Activated CD8-positive, alpha-beta memory T cell treated with anti-CD3 and anti-CD28 coated beads for 24 hours (primary cell): Measurements from ENCODE around the gene FBH1.
"Not testable (repeated sequence)": the region's sequence is repeated elsewhere in the genome, so short reads cannot be mapped to it uniquely, and the experiment has no call there.

Source experiments
- DNase-seq: peaks from one replicate; pipeline ENCODE4 v3.0.0-alpha.2; 2020

FBH1 gene

DNA sequence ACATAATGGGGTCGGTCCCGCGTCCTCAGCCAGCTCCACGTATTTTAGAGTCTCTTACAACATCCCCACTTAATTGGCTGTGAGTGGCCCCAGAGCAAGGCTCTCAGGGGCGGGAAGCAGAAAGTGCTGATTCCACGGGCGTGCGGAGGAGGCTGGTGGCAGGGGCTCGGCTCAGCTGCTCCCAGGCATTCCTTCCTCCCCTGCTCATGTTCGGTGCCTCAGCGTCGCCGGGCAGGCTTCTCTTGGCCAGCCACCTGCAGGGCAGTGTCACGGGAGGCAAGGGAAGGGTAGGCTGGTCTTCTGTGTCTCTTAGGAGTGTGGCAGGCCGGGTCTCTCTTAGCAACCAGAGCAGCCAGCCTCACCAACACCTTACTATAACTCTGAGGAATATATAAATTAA is 53.5 kb downstream of the FBH1 start:
- DNase-seq, result no peak

- no peak for DNase-seq
These were observed 54.5 kb downstream of the FBH1 start for GRCh38 chr10:5944389-5945189.

GRCh38 chr10:5945190-5945509 is 55.1 kb downstream of the FBH1 start:
- no peak for DNase-seq

DNA sequence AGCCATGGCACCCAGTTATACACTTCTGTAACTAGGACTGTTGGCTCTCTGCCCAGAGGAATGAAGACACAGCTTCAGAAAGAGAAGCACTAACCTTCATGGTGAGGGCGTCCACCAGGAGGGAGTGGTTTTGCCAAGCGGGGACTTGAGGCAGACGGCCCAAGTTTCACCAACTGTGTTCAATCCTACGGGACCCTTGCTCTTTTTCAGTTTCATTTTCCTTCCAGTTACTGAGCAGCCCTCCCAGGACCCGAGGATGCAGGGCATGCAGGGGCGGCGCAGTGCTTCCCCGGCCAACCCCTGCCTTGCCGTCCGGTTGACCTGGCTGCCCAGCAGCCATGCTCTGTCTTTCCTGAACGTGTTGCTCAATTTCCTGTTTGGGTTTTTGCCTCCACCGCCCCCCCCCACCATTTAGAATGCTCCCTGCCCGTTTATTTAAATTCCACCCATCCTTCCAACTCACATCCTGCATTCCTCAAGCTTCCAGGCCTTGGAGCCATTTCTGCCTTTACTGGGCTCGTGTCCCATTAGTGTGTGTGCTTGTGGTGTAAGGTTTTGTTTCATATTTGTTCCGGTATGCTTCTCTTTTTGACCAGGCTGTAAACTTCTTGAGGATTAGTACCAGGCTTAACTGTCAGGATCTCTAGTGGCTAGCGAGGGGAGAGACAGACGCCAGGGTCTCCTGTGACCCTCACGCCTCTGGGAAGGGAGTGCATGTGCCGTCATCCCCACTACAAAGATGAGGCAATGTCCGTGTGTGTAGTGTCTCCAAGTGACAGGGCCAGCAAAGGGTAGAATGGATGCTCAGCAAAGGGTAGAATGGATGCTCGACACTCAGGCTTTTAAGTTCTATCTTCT is 55.7 kb downstream of the FBH1 start:
- DNase-seq, result no peak

- not testable (repeated sequence) for DNase-seq
These were observed 56.4 kb downstream of the FBH1 start for GRCh38 chr10:5946419-5946775.

DNA sequence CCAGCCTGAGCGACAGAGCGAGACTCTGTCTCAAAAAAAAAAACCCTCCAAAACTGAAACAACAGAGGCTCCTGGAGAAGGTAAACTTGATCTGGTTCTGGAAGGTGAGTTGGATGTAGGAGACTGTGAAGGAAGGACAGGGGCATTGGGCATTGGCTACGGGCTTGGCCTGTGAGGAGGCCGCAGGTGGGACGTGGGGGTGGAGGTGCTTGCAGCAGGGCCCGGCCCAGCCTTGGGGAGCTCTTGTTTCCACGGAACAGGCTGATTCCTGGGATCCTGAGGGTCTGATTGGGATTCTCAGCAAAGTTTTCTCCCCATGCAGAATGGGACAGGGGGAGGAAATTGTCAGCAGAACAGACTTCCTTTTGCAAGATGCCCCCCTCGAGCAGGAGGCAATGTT is 56.7 kb downstream of the FBH1 start:
- DNase-seq, result no peak

- no peak for DNase-seq
These were observed 57.6 kb downstream of the FBH1 start for GRCh38 chr10:5947471-5948207.

DNA sequence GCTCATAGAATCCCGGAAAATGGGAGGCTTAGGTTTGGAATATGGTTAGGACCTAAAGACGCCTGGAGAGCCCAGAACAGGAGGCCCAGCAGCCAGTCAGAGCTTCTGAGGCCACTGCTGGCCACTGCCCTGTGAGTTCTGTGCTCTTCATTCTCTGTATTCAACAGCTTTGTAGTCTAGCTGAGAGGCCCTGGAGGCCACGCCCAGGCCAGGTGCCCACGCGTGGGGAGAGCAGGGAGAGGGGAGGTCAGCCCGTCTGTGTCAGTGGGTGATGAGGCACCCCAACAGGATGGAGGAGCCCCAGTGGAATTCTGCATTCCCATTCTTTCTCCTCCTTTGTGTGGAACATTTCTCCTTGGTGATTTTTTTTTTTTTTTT is 58.2 kb downstream of the FBH1 start:
- no peak for DNase-seq

- DNase-seq, result no peak
These were observed 59.1 kb downstream of the FBH1 start for GRCh38 chr10:5949009-5949759.

DNA sequence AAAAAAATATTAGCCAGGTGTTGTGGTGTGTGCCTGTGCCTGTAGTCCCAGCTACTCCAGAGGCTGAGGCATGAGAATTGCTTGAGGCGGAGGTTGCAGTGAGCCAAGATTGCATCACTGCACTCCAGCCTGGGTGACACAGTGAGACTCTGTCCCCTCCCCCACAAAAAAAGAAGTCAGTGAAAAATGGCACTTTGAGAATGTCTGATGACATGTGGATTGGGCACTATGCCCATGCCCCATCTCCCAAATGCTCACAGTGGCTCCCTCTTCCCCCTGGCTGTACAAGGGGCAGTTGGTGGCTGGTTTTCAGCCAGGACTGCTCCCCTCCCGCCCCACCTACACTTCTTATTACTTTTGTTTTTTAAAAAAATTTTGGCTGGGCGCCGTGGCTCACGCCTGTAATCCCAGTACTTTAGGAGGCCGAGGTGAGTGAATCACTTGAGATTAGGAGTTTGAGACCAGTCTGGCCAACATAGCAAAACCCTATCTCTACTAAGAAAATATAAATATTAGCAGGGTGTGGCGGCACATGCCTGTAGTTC is 61.2 kb downstream of the FBH1 start:
- DNase-seq, result no peak

DNA sequence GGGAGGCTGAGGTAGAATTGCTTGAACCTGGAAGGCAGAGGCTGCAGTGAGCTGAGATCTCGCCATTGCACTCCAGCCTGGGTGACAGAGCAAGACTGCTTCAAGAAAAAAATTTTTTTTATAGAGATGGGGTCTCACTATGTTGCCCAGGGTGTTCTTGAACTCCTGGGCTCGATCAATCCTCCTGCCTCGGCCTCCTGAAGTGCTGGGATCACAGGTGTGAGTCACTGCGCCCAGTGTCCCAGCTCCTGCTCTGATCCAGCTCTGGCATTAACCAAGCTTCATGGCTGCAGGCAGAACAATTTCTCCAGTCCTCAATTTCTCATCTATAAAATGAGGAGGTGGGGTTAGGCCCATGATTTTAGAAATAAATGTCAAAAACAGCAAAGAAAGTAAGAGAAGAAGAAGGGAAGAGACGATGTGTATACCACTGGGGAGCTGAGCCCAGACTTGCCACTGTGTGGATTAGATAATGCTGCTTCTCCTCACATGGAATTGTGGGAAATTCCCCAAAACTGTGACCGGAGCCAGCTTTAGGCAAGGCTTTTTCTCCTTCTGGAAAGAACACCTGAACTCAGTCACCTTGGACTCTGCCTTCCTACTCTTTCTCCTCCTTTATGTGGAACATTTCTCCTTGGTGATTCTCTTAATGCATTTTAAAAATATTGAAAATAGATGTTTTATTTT is 61.8 kb downstream of the FBH1 start:
- DNase-seq, result no peak

GRCh38 chr10:5952731-5953385 is 62.8 kb downstream of the FBH1 start:
- no peak for DNase-seq

GRCh38 chr10:5953676-5954075 is 63.6 kb downstream of the FBH1 start:
- no peak for DNase-seq

- no peak for DNase-seq
These were observed 66.3 kb downstream of the FBH1 start for GRCh38 chr10:5956146-5956936.

DNA sequence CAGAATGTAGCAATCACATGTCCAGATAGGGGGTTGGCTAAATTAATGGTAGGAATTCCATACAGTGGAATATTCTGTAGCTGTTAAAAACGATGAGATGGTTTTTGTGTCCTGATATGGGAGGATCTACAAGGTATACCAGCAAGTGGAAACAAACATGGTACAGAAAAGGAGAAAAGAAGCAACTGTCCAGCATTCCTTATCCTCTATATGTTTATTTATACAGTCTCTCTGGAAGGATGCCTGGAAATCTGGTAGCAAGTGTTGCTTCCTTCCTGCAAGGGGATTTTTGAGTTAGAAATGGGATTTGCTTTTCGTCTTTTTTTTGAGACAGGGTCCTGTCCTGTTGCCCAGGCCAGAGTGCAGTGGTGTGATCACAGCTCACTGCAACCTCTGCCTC is 68.0 kb downstream of the FBH1 start:
- DNase-seq, result no peak

DNA sequence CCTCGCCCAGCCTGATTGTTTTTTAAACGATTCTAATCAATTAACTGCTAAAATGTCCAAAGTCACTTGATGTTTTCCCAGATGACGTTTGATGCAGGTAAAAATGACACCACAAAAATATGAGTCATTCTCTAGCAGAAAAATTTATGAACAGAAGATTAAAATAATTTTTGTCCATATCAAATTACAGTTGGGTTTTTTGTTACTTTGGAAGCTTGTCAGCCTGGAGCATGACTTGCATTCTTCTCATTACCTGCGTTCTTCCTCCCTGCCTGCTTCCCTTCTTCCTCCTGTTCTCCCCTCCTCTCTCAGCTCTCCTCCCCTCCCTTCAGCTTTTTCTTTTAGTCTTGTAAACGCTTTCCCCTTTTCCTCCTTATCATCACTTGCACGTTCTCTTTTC is 68.6 kb downstream of the FBH1 start:
- DNase-seq, result no peak

DNA sequence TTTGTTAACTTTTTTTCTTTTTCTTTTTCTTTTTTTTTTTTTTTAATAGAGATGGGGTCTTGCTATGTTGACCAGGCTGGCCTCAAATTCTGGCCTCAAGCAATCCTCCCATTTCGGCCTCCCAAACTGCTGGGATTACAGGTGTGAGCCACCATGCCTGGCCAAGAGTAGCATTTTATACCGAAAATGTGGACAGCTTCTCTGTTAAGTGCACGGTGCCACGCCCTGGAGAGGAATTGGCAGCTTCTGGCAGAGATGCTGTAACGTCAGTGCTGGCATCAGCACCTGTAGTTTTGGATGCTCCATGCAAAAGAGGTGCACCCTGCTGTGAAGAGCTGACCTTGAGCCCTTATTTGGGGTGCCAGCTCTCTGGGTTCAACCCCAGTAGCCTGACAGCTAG is 69.1 kb downstream of the FBH1 start:
- DNase-seq, result no peak

DNA sequence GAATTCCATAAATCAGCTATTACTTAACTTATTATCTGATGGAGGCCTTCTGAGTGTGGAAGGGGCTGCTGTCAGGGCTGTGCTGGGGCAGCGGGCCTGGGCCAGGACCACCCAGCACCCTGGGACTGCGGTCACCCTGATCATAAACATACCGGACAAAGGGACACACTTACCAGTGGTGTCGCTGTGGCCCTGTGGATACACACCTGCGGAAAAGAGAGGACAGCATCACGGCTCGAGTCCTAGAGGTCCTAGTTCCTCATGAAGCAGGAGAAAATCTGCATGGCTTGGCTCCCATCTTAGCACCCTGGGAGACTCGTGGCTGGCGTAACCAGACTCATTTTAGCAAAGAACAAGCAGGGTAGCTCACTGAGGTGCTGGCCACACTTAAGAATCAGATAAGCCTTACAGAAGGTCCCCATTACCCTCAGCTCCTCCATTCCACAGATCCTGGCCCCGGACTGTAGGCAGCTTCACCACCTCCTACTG is 69.6 kb downstream of the FBH1 start:
- no peak for DNase-seq

DNA sequence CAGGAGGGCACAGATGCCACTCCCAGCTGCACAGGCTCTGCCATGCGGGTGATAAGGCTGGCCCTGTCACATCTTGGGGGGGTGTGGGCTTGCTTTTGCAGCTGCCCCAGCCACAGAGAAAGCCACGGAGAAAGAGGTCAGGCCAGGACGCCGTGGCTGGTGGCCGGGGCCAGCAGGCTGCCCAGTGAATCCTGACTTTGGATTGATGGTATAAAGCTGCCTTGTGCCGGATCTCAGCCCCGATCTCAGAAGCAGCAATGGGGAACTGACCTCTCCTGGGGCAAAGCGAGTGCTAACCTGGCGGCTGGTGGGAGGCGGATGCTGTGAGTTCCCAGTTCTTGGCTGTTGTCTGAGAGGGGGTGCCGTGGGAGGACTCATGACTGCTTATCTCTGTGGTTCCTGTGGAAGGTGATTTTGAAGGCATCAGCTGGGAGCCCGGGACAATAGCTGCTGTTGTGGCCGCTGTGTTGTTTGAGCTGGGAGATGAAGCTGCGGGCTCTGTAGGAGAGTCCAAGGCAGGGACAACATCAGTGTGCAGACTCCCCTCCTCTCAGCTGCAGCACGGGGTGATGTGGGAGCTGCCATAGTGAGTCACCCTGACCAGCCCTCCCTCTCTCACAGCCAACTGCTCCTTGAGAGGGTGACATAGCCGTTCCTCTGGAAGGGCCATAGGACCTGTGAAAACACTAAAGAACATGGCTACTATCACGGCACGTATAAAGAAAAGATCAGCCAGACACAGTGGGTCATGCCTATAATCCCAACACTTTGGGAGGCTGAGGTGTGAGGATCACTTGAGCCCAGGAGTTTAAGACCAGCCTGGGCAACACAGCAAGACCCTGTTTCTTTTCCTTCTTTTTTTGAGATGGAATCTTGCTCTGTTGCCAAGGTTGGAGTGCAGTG is 70.3 kb downstream of the FBH1 start:
- DNase-seq, result no peak

DNA sequence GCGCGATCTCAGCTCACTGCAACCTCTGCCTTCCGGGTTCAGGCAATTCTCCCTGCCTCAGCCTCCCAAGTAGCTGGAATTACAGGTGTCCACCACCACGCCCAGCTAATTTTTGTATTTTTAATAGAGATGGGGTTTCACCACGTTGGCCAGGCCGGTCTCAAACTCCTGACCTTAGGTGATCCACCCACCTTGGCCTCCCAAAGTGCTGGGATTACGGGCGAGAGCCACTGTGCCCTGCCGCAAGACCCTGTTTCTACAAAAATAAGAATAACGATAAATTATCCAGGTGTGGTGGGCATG is 70.9 kb downstream of the FBH1 start:
- not testable (repeated sequence) for DNase-seq
